ENCODE measurements around the gene ATP2B2.

The ATP2B2 gene

DNA sequence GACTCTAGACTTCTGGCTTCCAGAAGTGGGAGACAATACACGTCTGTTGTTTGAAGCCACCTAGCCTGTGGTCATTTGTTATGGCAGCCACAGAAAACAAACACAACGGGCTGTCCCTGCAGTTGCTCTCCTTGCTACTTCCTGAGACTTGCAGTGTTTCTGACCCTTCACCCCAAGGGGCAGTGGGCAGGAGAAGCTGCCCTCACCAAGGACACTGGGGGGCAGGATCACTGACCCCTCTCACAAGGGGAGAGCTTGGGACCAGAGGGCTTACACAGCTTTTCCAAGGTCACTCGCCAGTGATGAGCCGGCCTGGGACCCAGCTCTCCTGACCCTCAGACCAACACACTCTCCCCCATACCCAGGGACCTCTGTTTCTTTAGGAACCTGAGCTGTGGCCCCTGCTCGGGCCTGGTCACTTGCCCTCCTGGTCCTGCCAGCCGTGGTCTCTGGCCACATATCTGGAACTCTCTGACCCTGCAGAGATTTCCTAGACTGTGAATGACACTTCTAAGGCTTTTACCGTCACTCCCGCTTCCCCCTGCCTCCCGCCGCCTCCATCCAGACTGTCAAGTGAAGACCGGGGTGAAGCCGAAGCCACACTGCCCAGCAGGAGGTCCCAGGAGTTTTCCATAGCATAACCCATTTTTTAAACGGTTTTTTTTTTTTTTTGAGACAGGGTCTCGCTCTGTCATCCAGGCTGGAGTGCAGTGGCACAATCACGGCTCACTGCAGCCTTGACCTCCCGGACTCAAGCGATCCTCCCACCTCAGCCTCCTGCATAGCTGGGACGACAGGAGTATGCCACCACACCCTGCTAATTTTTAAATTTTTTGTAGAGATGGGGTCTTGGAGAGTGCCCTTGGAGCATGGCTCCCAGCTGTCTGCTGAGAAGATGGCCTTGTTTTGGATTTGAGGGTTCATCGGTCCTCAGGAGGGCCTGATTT is 4.4 kb downstream of the ATP2B2 start:
- H3K36me3 Mint-ChIP-seq (ENCODE audit: low read depth): no peaks in the 10 kb centered on the region

GRCh38 chr3:10498271-10498670 is 7.1 kb downstream of the ATP2B2 start:
- no peak overlapping the region for H3K4me3 Mint-ChIP-seq
- H3K4me1 Mint-ChIP-seq: no peaks in the 10 kb centered on the region
- H3K27me3 Mint-ChIP-seq: peaks cover 8% of the 10 kb centered on the region
- DNase-seq: no peak
- H3K36me3 Mint-ChIP-seq (ENCODE audit: low read depth): no peaks in the 10 kb centered on the region
- ATAC-seq: no peak
- no peak overlapping the region for H3K27ac Mint-ChIP-seq
- H3K9me3 Mint-ChIP-seq: no peaks in the 10 kb centered on the region

More for the DNA sequence above, 4.4 kb downstream of the ATP2B2 start:
- DNase-seq: no peak
- no peak overlapping the region for H3K27ac Mint-ChIP-seq
- peaks cover 21% of the 10 kb centered on the region for H3K27me3 Mint-ChIP-seq
- H3K9me3 Mint-ChIP-seq: no peaks in the 10 kb centered on the region
- H3K4me3 Mint-ChIP-seq: no peak overlapping the region
- H3K4me1 Mint-ChIP-seq: no peaks in the 10 kb centered on the region
- ATAC-seq: no peak

- DNase-seq (no peak), ATAC-seq (no peak)
- no peaks in the 10 kb centered on the region for H3K36me3 Mint-ChIP-seq (ENCODE audit: low read depth)
- H3K27ac Mint-ChIP-seq: no peak overlapping the region
- H3K27me3 Mint-ChIP-seq: peaks cover 6% of the 10 kb centered on the region
- H3K4me3 Mint-ChIP-seq: no peak overlapping the region
- H3K4me1 Mint-ChIP-seq: no peaks in the 10 kb centered on the region
- no peaks in the 10 kb centered on the region for H3K9me3 Mint-ChIP-seq
These were observed 7.9 kb downstream of the ATP2B2 start for GRCh38 chr3:10497439-10497838.

GRCh38 chr3:10496121-10496863 is 9.1 kb downstream of the ATP2B2 start:
- no peak for ATAC-seq
- no peak for DNase-seq
- no peaks in the 10 kb centered on the region for H3K36me3 Mint-ChIP-seq (ENCODE audit: low read depth)
- no peak overlapping the region for H3K4me3 Mint-ChIP-seq
- H3K27ac Mint-ChIP-seq: no peak overlapping the region
- H3K9me3 Mint-ChIP-seq: no peaks in the 10 kb centered on the region
- peaks cover 6% of the 10 kb centered on the region for H3K27me3 Mint-ChIP-seq
- H3K4me1 Mint-ChIP-seq: no peaks in the 10 kb centered on the region

- no peak for ATAC-seq
- Mint-ChIP-seq H3K9me3 (no peaks in the 10 kb centered on the region), H3K36me3 (ENCODE audit: low read depth) (no peaks in the 10 kb centered on the region), H3K27ac (no peak overlapping the region), H3K4me1 (no peaks in the 10 kb centered on the region), H3K4me3 (no peak overlapping the region), H3K27me3 (peaks cover 6% of the 10 kb centered on the region)
- no peak for DNase-seq
These were observed 9.8 kb downstream of the ATP2B2 start for GRCh38 chr3:10495614-10496013.

DNA sequence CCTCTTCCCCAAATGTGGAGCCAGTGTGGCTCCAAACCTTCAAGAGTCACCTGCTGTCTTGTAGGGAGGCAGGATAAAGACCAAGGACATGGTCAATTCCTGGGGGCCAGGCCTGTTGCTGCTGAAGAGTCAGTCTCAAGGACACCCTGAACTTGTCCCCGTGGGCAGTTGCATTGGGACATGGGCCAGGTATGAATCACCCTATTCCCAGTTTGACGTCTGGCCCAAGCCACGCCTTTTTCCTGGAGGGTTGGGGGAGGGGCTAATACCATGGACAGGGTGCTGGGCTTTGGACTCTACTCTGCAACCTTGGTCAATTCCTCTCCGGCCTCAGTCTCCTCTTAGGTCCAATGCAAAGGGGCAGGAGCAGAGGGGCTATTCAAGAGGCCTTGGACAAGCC is 10.4 kb downstream of the ATP2B2 start:
- H3K9me3 Mint-ChIP-seq: no peaks in the 10 kb centered on the region
- no peaks in the 10 kb centered on the region for H3K4me1 Mint-ChIP-seq
- H3K36me3 Mint-ChIP-seq (ENCODE audit: low read depth): no peaks in the 10 kb centered on the region
- DNase-seq: no peak
- no peak for ATAC-seq
- peaks cover 6% of the 10 kb centered on the region for H3K27me3 Mint-ChIP-seq
- H3K4me3 Mint-ChIP-seq: no peak overlapping the region
- H3K27ac Mint-ChIP-seq: no peak overlapping the region

DNA sequence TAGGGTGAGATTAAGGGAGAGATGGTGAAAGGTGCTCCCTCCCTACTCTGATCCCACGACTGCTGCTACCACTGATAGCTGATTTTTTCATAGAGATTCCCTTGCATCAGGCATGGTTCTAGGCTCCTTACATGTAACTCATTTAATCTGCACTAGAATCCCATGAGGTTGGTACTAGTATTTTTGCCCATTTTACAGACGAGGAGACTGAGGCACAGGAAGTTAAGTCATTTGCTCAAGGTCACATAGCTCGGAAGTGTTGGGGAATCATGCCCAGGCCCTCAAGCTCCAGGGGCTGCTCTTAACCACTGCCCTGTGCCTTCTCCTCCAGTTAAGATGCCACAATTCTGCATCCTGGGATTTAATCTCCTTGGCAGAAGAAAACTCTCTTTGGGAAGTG is 11.2 kb downstream of the ATP2B2 start:
- H3K4me1 Mint-ChIP-seq: no peaks in the 10 kb centered on the region
- H3K9me3 Mint-ChIP-seq: no peaks in the 10 kb centered on the region
- H3K36me3 Mint-ChIP-seq (ENCODE audit: low read depth): no peaks in the 10 kb centered on the region
- no peak for ATAC-seq
- no peak overlapping the region for H3K27ac Mint-ChIP-seq
- no peak for DNase-seq
- no peak overlapping the region for H3K4me3 Mint-ChIP-seq
- H3K27me3 Mint-ChIP-seq: peaks cover 6% of the 10 kb centered on the region

DNA sequence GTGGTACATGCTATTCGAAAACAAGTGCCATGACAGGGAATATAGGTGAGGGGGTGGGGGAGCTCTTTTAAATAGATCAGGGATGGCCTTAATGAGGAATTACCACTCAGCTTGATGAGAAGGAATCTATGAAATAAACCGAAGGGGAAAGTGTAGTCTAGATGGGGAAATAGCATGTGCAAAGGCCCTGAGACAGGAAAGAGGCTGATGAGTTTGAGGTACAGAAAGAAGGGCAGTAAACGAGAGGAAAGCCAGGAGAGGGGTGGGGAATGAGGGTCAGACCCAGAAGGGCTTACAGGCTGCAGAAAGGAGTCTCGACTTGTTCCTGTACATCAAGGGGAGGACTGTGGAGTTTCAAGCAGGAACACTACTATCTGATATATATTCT is 12.2 kb downstream of the ATP2B2 start:
- Mint-ChIP-seq H3K27me3 (peaks cover 6% of the 10 kb centered on the region), H3K4me3 (no peak overlapping the region), H3K27ac (no peak overlapping the region), H3K9me3 (no peaks in the 10 kb centered on the region), H3K4me1 (no peaks in the 10 kb centered on the region), H3K36me3 (ENCODE audit: low read depth) (no peaks in the 10 kb centered on the region)
- DNase-seq (no peak), ATAC-seq (no peak)

GRCh38 chr3:10492364-10493201 is 12.8 kb downstream of the ATP2B2 start:
- H3K36me3 Mint-ChIP-seq (ENCODE audit: low read depth): no peaks in the 10 kb centered on the region
- no peak for ATAC-seq
- no peaks in the 10 kb centered on the region for H3K9me3 Mint-ChIP-seq
- H3K27me3 Mint-ChIP-seq: peaks cover 4% of the 10 kb centered on the region
- H3K4me1 Mint-ChIP-seq: no peaks in the 10 kb centered on the region
- H3K4me3 Mint-ChIP-seq: no peak overlapping the region
- no peak overlapping the region for H3K27ac Mint-ChIP-seq
- no peak for DNase-seq

GRCh38 chr3:10489746-10490483 is 15.5 kb downstream of the ATP2B2 start:
- Mint-ChIP-seq H3K27me3 (peaks cover 4% of the 10 kb centered on the region), H3K36me3 (ENCODE audit: low read depth) (no peaks in the 10 kb centered on the region), H3K9me3 (no peaks in the 10 kb centered on the region), H3K4me1 (no peaks in the 10 kb centered on the region), H3K27ac (no peak overlapping the region), H3K4me3 (no peak overlapping the region)
- ATAC-seq: no peak
- no peak for DNase-seq

DNA sequence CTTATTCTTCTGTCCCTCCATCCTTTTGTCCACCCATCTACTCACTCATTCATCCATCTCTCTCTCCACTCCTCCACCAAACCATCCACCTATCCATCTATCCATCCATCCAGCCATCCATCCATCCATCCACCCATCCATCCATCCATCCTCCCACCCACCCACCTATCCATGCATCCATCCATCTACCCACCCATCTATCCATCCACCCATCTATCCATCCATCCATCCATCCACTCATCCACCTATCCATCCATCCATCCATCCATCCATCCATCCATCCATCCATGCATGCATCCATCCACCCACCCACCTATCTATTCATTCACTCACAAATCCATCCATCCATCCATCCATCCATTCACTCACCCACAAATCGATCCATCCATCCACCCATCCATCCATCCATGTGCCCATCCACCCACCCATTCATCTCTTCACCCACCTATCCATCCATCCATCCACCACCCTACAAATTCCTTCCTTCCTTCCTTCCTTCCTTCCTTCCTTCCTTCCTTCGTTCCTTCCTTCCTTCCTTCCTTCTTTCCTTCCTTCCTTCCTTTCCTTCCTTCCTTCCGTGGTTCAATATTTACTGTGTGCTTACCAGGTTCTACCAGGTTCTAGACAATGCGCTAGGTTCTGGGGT is 17.3 kb downstream of the ATP2B2 start:
- Mint-ChIP-seq H3K27ac (no peak overlapping the region), H3K4me3 (no peak overlapping the region), H3K4me1 (no peaks in the 10 kb centered on the region), H3K36me3 (ENCODE audit: low read depth) (no peaks in the 10 kb centered on the region), H3K27me3 (no peaks in the 10 kb centered on the region), H3K9me3 (no peaks in the 10 kb centered on the region)
- DNase-seq (no peak), ATAC-seq (no peak)

DNA sequence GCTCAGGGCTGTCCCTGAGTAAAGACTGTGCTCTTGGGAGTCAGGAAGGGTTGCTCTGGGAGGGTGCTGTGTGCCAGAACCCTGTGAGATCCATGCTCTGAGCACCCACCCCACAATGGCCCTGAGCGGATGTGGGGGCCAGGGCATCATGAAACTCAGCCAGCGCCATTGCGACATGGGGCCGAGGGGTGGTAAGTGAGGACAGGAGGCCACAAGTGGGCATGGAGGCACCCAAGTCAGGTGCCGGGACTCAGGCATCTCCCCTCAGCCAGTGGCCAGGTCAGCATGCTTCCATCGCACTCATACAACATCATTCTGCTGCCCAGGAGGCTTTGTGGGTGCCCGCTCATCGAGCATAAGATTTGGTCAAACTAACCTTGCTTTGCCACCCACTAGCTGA is 19.6 kb downstream of the ATP2B2 start:
- Mint-ChIP-seq H3K36me3 (ENCODE audit: low read depth) (no peaks in the 10 kb centered on the region), H3K4me1 (no peaks in the 10 kb centered on the region), H3K4me3 (no peak overlapping the region), H3K27ac (no peak overlapping the region), H3K27me3 (no peaks in the 10 kb centered on the region), H3K9me3 (no peaks in the 10 kb centered on the region)
- DNase-seq (no peak), ATAC-seq (no peak)

DNA sequence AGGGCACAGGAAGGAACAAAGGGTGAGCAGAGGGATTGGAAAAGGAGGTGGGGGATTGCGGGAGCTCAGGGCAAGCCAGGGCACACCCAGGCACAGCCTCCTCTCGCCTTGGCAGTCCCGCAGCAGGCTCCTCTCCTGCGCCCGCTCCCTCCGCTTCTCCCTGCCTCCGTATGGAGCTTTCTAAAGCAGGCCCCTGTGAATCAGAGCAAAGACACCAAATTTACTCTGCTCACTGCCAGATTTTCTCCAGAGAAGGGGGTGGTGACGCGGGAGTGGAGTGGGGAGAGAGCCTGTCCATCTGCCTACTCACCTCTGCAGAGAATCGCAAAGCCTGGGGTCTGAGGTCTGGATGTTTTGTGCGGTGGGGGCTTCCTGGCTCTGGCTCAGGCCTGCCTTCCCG is 20.0 kb downstream of the ATP2B2 start:
- ATAC-seq (no peak), DNase-seq (no peak)
- Mint-ChIP-seq H3K36me3 (ENCODE audit: low read depth) (no peaks in the 10 kb centered on the region), H3K4me1 (no peaks in the 10 kb centered on the region), H3K9me3 (no peaks in the 10 kb centered on the region), H3K4me3 (no peak overlapping the region), H3K27me3 (no peaks in the 10 kb centered on the region), H3K27ac (no peak overlapping the region)

DNA sequence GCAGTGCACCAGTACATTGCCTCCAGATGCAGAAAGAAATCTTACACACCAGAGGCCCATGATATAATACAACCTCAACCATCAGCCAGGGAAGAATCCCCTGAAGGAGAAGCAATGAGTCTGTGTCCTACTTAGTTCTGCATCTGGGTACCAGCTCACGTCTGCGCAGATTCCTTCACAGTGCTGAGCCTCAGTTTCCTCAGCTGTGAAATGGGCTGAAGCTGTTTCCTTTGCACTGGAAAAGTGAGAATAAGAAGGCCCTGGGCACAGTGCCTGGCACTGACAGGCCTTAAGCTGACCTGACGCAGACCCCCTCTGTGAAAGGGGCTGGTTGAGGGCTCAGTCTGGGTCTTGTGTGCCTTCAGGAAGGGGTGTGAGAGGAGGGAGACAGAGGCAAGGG is 20.7 kb downstream of the ATP2B2 start:
- H3K27ac Mint-ChIP-seq: no peak overlapping the region
- no peaks in the 10 kb centered on the region for H3K4me1 Mint-ChIP-seq
- no peaks in the 10 kb centered on the region for H3K9me3 Mint-ChIP-seq
- ATAC-seq (no peak), DNase-seq (no peak)
- no peaks in the 10 kb centered on the region for H3K27me3 Mint-ChIP-seq
- H3K36me3 Mint-ChIP-seq (ENCODE audit: low read depth): no peaks in the 10 kb centered on the region
- H3K4me3 Mint-ChIP-seq: no peak overlapping the region

All from activated naive CD8-positive, alpha-beta T cell treated with anti-CD3 and anti-CD28 coated beads, Interleukin-2, amount 50 U/mL, for 24 hours (primary cell).